ENCODE data around the gene COL23A1.
A peak's percentile ranks its signal among the peaks of the same experiment; 100 is the strongest.
"Not testable (repeated sequence)": the region's sequence is repeated elsewhere in the genome, so short reads cannot be mapped to it uniquely, and the experiment has no call there.

Gene COL23A1

GRCh38 chr5:178331491-178331996, 258.6 kb downstream of the COL23A1 start:
- no peak for DNase-seq

GRCh38 chr5:178330791-178331404, 259.3 kb downstream of the COL23A1 start:
- DNase-seq, result no peak

GRCh38 chr5:178328826-178329730, 261.1 kb downstream of the COL23A1 start:
- DNase-seq, result no peak

- DNase-seq, result no peak
Observed at GRCh38 chr5:178327931-178328711, 262.1 kb downstream of the COL23A1 start.

- DNase-seq, result no peak
Observed at GRCh38 chr5:178327446-178327845, 262.7 kb downstream of the COL23A1 start.

GRCh38 chr5:178326374-178326715, 263.8 kb downstream of the COL23A1 start:
- no peak for DNase-seq

- DNase-seq, result no peak
Observed at GRCh38 chr5:178325679-178326373, 264.4 kb downstream of the COL23A1 start.

GRCh38 chr5:178325311-178325678, 264.9 kb downstream of the COL23A1 start:
- no peak for DNase-seq

- peak; percentile 2 for DNase-seq
Observed at GRCh38 chr5:178324481-178325310, 265.5 kb downstream of the COL23A1 start.

- DNase-seq, result no peak
Observed at GRCh38 chr5:178323961-178324360, 266.2 kb downstream of the COL23A1 start.

GRCh38 chr5:178323541-178323865, 266.7 kb downstream of the COL23A1 start:
- no peak for DNase-seq

GRCh38 chr5:178322736-178323540, 267.3 kb downstream of the COL23A1 start:
- no peak for DNase-seq

GRCh38 chr5:178320281-178320855, 269.8 kb downstream of the COL23A1 start:
- DNase-seq, result no peak

GRCh38 chr5:178319541-178320041, 270.6 kb downstream of the COL23A1 start:
- no peak for DNase-seq

GRCh38 chr5:178318893-178319292, 271.3 kb downstream of the COL23A1 start:
- DNase-seq, result no peak

- DNase-seq, result no peak
Observed at GRCh38 chr5:178318382-178318781, 271.8 kb downstream of the COL23A1 start.

GRCh38 chr5:178317727-178318126, 272.5 kb downstream of the COL23A1 start:
- DNase-seq, result not testable (repeated sequence)

GRCh38 chr5:178314961-178315820, 275.0 kb downstream of the COL23A1 start:
- no peak for DNase-seq

- DNase-seq, result no peak
Observed at GRCh38 chr5:178314061-178314660, 276.0 kb downstream of the COL23A1 start.
